ENCODE results near the gene SDHD. TPM values are rescaled to one million over a fixed set of nuclear protein-coding genes. Genes with fewer than 3 reads are reported as not detected.

The SDHD gene
- total and polyA plus RNA-seq, 2 of the 8 experiments (the other 6 are each of a cell fraction or from before 2014, with no cell fraction given), result 96.0 to 181 TPM

DNA sequence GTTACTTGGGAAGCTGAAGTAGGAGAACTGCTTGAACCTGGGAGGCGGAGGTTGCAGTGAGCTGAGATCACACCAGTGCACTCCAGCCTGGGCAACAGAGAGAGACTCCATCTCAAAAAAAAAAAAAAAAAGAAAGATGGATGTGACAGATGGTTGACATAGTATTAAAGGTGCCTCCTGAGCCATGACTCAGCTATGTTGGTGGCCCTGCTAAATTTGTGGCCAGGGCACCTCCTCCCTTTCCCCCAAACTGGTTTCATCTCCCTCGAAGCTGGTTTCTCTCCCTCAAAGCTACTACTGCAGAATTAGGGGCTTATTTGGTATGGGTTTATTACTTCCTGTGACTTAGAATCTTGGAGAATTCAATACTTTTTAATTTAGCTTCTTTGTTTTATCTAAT lies 31.5 kb downstream of the SDHD start (continued):
- TF ChIP-seq PHF8 (conservative IDR thresholded peaks at IDR 0.05; ENCODE audit: low read depth, low read length), result no peak
- no peak for TF ChIP-seq TCF12 (IDR thresholded peaks at IDR 0.05; ENCODE audit: low read depth, low read length)
- no peak for TF ChIP-seq ZNF274 (IDR thresholded peaks at IDR 0.05; ENCODE audit: borderline replicate concordance, extremely low read depth, low read length)
- TF ChIP-seq TAF1 (IDR thresholded peaks at IDR 0.05; ENCODE audit: low read depth, low read length), result no peak
- TF ChIP-seq EGR1 (IDR thresholded peaks at IDR 0.05; ENCODE audit: borderline replicate concordance, low read depth, low read length), result no peak

Measured in H1 (cell line).